Neural cell (in vitro differentiated cells): ENCODE measurements around the gene ABHD17A. TPM values are rescaled to one million over a fixed set of nuclear protein-coding genes. Genes with fewer than 3 reads are reported as not detected.

Experiments used
- H2AFZ ChIP-seq: fragments of 200-600, 300-800 bp; sonication (generic), shearing (Covaris generic); 2 replicates; pipeline ENCODE4 v1.6.0; 2014; ENCODE audit warnings: low read depth, mild to moderate bottlenecking, antibody characterized with exemption, low read length, moderate library complexity
- H3F3A ChIP-seq: fragments of 200-600 bp; shearing (Covaris generic); 2 replicates; pipeline ENCODE4 v1.6.1; 2016; ENCODE audit warnings: mild to moderate bottlenecking, moderate library complexity, mixed read lengths, antibody characterized with exemption, low read length; ENCODE audit not compliant: insufficient read depth, poor library complexity, severe bottlenecking
- H3K27ac ChIP-seq: fragments of 200-600, 300-800 bp; sonication (generic), shearing (Covaris generic); 2 replicates; pipeline ENCODE4 v1.5.1; 2014; ENCODE audit warnings: mild to moderate bottlenecking, low read length, moderate library complexity
- H3K27me3 ChIP-seq: fragments of 300-800, 200-600 bp; sonication (generic), shearing (Covaris generic); 2 replicates; pipeline ENCODE4 v1.6.0; 2014; ENCODE audit warnings: mild to moderate bottlenecking, low read depth, low read length, moderate library complexity; ENCODE audit not compliant: insufficient read depth
- H3K36me3 ChIP-seq: fragments of 300-800, 200-600 bp; sonication (generic), shearing (Covaris generic); 2 replicates; pipeline ENCODE4 v1.5.1; 2014; ENCODE audit warnings: mild to moderate bottlenecking, antibody characterized with exemption, low read length, moderate library complexity; ENCODE audit not compliant: insufficient read depth
- H3K4me2 ChIP-seq: fragments of 300-800, 200-600 bp; sonication (generic), shearing (Covaris generic); 2 replicates; pipeline ENCODE4 v1.6.0; 2014; ENCODE audit warnings: mild to moderate bottlenecking, low read length
- H3K4me3 ChIP-seq: fragments of 300-800, 200-600 bp; sonication (generic), shearing (Covaris generic); 2 replicates; pipeline ENCODE4 v1.5.1; 2014; ENCODE audit warnings: mild to moderate bottlenecking, low read length, moderate library complexity
- H3K79me2 ChIP-seq: fragments of 200-600 bp; shearing (Covaris generic); replicated peaks from 2 replicates; pipeline ENCODE4 v1.6.0; 2014; ENCODE audit warnings: mild to moderate bottlenecking, low read length, moderate library complexity; ENCODE audit not compliant: insufficient read depth
- H3K9ac ChIP-seq: fragments of 300-800, 200-600 bp; sonication (generic), shearing (Covaris generic); 2 replicates; pipeline ENCODE4 v1.6.1; 2016; ENCODE audit warnings: mild to moderate bottlenecking, low read length, mixed read lengths
- H3K9me2 ChIP-seq: fragments of 200-600 bp; shearing (Covaris generic); 2 replicates; pipeline ENCODE4 v1.6.1; 2016; ENCODE audit warnings: mild to moderate bottlenecking, low read length, mixed read lengths; ENCODE audit not compliant: insufficient read depth
- H3K9me3 ChIP-seq: fragments of 200-600, 300-800 bp; sonication (generic), shearing (Covaris generic); 2 replicates; pipeline ENCODE4 v1.6.1; 2016; ENCODE audit warnings: mild to moderate bottlenecking, mixed run types, low read length, moderate library complexity, mixed read lengths
- H4K20me1 ChIP-seq: fragments of 200-600 bp; shearing (Covaris generic); 2 replicates; pipeline ENCODE4 v1.6.1; 2016; ENCODE audit warnings: mild to moderate bottlenecking, mixed run types; ENCODE audit not compliant: insufficient read depth
- EP300 ChIP-seq: fragments of 450-650 bp; conservative IDR thresholded peaks from 2 replicates; pipeline ENCODE4 v1.6.1; 2014; ENCODE audit warnings: antibody characterized with exemption, mild to moderate bottlenecking, moderate library complexity; ENCODE audit not compliant: poor library complexity, severe bottlenecking
- EZH2 ChIP-seq: fragments of 200-600, 300-800 bp; shearing (Covaris generic), sonication (generic); IDR thresholded peaks from 2 replicates; pipeline ENCODE4 v1.6.1; 2014; ENCODE audit warnings: antibody characterized with exemption, low read length, borderline replicate concordance, mild to moderate bottlenecking; ENCODE audit not compliant: insufficient read depth, poor library complexity, severe bottlenecking
- MXI1 ChIP-seq: fragments of 450-650 bp; conservative IDR thresholded peaks from 2 replicates; pipeline ENCODE4 v1.6.1; 2014; ENCODE audit warnings: antibody characterized with exemption, mild to moderate bottlenecking; ENCODE audit not compliant: poor library complexity, severe bottlenecking
- POLR2AphosphoS5 ChIP-seq: IDR thresholded peaks from 2 replicates; pipeline ENCODE4 v1.6.1; 2012
- RAD21 ChIP-seq: fragments of 450-650 bp; conservative IDR thresholded peaks from 2 replicates; pipeline ENCODE4 v1.6.1; 2014; ENCODE audit warnings: antibody characterized with exemption, mild to moderate bottlenecking, moderate library complexity
- SMC3 ChIP-seq: fragments of 450-650 bp; conservative IDR thresholded peaks from 2 replicates; pipeline ENCODE4 v1.6.1; 2014; ENCODE audit warnings: antibody characterized with exemption, mild to moderate bottlenecking, moderate library complexity; ENCODE audit not compliant: poor library complexity
- TAF1 ChIP-seq: IDR thresholded peaks from 2 replicates; pipeline ENCODE4 v1.6.1; 2012; ENCODE audit warnings: low read depth
- polyA plus RNA-seq: library from polyadenylated mRNA; depleted of rRNA; stranded (reverse); fragments of >200 nt; gene quantifications from 2 replicates; pipeline ENCODE4 v1.2.3, GENCODE V29; 2014
- TF ChIP-seq, protein P1 (sequence below): IDR thresholded peaks from 2 replicates; pipeline ENCODE4 v1.6.1; 2012; ENCODE audit warnings: borderline replicate concordance
- TF ChIP-seq, protein P2 (sequence below): fragments of 450-650 bp; IDR thresholded peaks from 2 replicates; pipeline ENCODE4 v1.5.1; 2014; ENCODE audit warnings: antibody characterized with exemption, mild to moderate bottlenecking, moderate library complexity; ENCODE audit not compliant: poor library complexity, severe bottlenecking

The ABHD17A gene
- polyA plus RNA-seq, 1 donor from 2014 or later, result 116 TPM

GRCh38 chr19:1861599-1862031, 23.7 kb downstream of the ABHD17A start:
- TF ChIP-seq, protein P1, sequence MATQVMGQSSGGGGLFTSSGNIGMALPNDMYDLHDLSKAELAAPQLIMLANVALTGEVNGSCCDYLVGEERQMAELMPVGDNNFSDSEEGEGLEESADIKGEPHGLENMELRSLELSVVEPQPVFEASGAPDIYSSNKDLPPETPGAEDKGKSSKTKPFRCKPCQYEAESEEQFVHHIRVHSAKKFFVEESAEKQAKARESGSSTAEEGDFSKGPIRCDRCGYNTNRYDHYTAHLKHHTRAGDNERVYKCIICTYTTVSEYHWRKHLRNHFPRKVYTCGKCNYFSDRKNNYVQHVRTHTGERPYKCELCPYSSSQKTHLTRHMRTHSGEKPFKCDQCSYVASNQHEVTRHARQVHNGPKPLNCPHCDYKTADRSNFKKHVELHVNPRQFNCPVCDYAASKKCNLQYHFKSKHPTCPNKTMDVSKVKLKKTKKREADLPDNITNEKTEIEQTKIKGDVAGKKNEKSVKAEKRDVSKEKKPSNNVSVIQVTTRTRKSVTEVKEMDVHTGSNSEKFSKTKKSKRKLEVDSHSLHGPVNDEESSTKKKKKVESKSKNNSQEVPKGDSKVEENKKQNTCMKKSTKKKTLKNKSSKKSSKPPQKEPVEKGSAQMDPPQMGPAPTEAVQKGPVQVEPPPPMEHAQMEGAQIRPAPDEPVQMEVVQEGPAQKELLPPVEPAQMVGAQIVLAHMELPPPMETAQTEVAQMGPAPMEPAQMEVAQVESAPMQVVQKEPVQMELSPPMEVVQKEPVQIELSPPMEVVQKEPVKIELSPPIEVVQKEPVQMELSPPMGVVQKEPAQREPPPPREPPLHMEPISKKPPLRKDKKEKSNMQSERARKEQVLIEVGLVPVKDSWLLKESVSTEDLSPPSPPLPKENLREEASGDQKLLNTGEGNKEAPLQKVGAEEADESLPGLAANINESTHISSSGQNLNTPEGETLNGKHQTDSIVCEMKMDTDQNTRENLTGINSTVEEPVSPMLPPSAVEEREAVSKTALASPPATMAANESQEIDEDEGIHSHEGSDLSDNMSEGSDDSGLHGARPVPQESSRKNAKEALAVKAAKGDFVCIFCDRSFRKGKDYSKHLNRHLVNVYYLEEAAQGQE, result no peak
- TF ChIP-seq EP300 (no peak), POLR2AphosphoS5 (no peak), SMC3 (no peak)
- peak overlapping the region; percentile 9 for H3K9ac ChIP-seq
- no peaks in the 10 kb centered on the region for H3K79me2 ChIP-seq

DNA sequence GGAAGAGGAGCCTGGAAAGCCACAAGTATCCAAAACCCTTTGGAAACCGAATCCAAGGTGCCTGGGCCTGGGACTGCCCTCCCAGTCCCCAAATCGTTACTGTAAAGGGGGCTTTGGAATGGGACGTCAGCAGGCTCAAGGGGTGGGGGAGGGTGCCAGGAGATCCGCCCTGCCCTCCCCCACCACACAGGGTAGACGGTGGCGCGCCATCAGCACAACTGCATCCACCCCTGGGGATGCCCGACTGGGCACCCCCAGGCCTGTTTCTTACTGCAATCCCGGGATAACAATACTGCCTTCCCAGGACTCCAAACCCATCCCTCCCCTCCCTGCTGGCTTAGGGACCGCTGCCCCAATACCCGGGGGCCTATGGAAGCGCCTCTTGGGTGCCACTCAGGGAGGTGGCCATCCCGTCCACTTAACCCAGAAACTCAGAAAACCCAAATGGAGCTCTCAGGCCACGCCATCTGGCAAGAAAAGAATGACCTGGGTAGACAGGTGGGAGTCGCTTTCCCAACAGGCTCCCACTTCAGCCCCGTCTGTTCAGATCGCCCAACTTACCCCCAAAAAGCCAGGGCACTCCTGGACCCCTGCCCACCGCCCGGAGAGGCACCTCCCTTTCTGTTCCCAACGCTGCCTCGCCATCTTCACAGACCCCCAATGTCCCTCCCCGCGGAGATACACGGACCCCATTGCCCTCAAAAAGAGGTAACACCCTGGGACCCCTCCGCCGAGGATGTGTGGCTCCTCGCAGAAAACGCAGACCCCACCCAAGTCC, 24.3 kb downstream of the ABHD17A start:
- H3K27me3 ChIP-seq, result peaks cover 26% of the 10 kb centered on the region
- no peaks in the 10 kb centered on the region for H3K9me2 ChIP-seq
- H3K4me3 ChIP-seq, result peak overlapping the region; percentile 66
- no peaks in the 10 kb centered on the region for H3K36me3 ChIP-seq
- peak overlapping the region; percentile 9 for H3K9ac ChIP-seq
- no peaks in the 10 kb centered on the region for H3K79me2 ChIP-seq
- H2AFZ ChIP-seq, result no peak overlapping the region
- H4K20me1 ChIP-seq, result no peaks in the 10 kb centered on the region
- no peak for TF ChIP-seq EZH2
- no peak for TF ChIP-seq RAD21
- TF ChIP-seq, protein P2, sequence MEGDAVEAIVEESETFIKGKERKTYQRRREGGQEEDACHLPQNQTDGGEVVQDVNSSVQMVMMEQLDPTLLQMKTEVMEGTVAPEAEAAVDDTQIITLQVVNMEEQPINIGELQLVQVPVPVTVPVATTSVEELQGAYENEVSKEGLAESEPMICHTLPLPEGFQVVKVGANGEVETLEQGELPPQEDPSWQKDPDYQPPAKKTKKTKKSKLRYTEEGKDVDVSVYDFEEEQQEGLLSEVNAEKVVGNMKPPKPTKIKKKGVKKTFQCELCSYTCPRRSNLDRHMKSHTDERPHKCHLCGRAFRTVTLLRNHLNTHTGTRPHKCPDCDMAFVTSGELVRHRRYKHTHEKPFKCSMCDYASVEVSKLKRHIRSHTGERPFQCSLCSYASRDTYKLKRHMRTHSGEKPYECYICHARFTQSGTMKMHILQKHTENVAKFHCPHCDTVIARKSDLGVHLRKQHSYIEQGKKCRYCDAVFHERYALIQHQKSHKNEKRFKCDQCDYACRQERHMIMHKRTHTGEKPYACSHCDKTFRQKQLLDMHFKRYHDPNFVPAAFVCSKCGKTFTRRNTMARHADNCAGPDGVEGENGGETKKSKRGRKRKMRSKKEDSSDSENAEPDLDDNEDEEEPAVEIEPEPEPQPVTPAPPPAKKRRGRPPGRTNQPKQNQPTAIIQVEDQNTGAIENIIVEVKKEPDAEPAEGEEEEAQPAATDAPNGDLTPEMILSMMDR, result no peak
- TF ChIP-seq TAF1, result no peak
- no peak for TF ChIP-seq POLR2AphosphoS5
- TF ChIP-seq EP300, result no peak
- TF ChIP-seq, protein P1, result no peak
- TF ChIP-seq MXI1, result no peak
- no peak for TF ChIP-seq SMC3
- H3K9me3 ChIP-seq, result no peaks in the 10 kb centered on the region
- H3K27ac ChIP-seq, result no peak overlapping the region
- no peaks in the 10 kb centered on the region for H3F3A ChIP-seq
- no peak overlapping the region for H3K4me2 ChIP-seq

More at GRCh38 chr19:1861599-1862031, 23.7 kb downstream of the ABHD17A start:
- Histone ChIP-seq H3K9me3 (no peaks in the 10 kb centered on the region), H3K36me3 (no peaks in the 10 kb centered on the region), H3K4me3 (peak overlapping the region; percentile 66), H3F3A (no peaks in the 10 kb centered on the region), H3K4me2 (peak overlapping the region; percentile 30), H3K27ac (no peak overlapping the region), H4K20me1 (no peaks in the 10 kb centered on the region), H2AFZ (no peak overlapping the region), H3K27me3 (peaks cover 26% of the 10 kb centered on the region), H3K9me2 (no peaks in the 10 kb centered on the region)
